ENCODE data around the gene HCRTR2. TPM values are rescaled to one million over a fixed set of nuclear protein-coding genes. Genes with fewer than 3 reads are reported as not detected.

Gene HCRTR2
- total RNA-seq, 1 experiment from 2014 or later, result not detected

GRCh38 chr6:55282115-55282514 is 107.8 kb downstream of the HCRTR2 start:
- no peak for TF ChIP-seq EZH2phosphoT487 (IDR thresholded peaks at IDR 0.05; ENCODE audit: borderline replicate concordance, low read length)
- TF ChIP-seq CTCF (conservative IDR thresholded peaks at IDR 0.05; ENCODE audit: low read depth, low read length), result no peak
- no peak for TF ChIP-seq EZH2 (IDR thresholded peaks at IDR 0.05; ENCODE audit: low read length, unreplicated experiment)
- Histone ChIP-seq H3K9ac (ENCODE audit: low read length) (no peak overlapping the region), H3K36me3 (ENCODE audit: low read depth, low read length) (no peaks in the 10 kb centered on the region), H3K27ac (ENCODE audit: low read length) (no peak overlapping the region), H3K9me2 (replicated peaks; ENCODE audit: low read length) (no peaks in the 10 kb centered on the region), H3F3A (ENCODE audit: low read length, unreplicated experiment) (no peaks in the 10 kb centered on the region), H3K4me3 (ENCODE audit: low read length) (no peak overlapping the region), H4K20me1 (ENCODE audit: low read length) (no peaks in the 10 kb centered on the region), H3K27me3 (ENCODE audit: low read length) (peaks cover 70% of the 10 kb centered on the region), H2AFZ (ENCODE audit: low read length) (peak overlapping the region; percentile 31; the same call in 1 of the 2 replicates), H3K9me3 (ENCODE audit: low read length) (no peaks in the 10 kb centered on the region), H3K79me2 (ENCODE audit: low read length) (no peaks in the 10 kb centered on the region), H3K4me2 (ENCODE audit: low read length) (no peak overlapping the region), H3K4me1 (ENCODE audit: insufficient read depth, low read length) (no peaks in the 10 kb centered on the region)
- BruUV-seq (replicated peaks), result no TSS peak
- ATAC-seq, result no peak
- CTCF ChIA-PET, result interaction anchor here (0.7 kb wide), 1 partner anchor 9 kb away, joined by 3 read pairs; no protein-coding TSS in a partner anchor
- POLR2A ChIA-PET (ENCODE audit: unreplicated experiment), result no interaction called here
- intact Hi-C loops (cut with micrococcal nuclease), result no loop called here
- DNase-seq, result no peak

- ChIA-PET POLR2A (ENCODE audit: unreplicated experiment) (no interaction called here), CTCF (no interaction called here)
- no peak overlapping the region for H3K4me2 ChIP-seq (ENCODE audit: low read length)
- H3K36me3 ChIP-seq (ENCODE audit: low read depth, low read length), result no peaks in the 10 kb centered on the region
- no peak for ATAC-seq
- peaks cover 43% of the 10 kb centered on the region for H3K27me3 ChIP-seq (ENCODE audit: low read length)
- no peaks in the 10 kb centered on the region for H4K20me1 ChIP-seq (ENCODE audit: low read length)
- no peak overlapping the region for H3K4me3 ChIP-seq (ENCODE audit: low read length)
- no peak overlapping the region for H2AFZ ChIP-seq (ENCODE audit: low read length)
- no peak for DNase-seq
- no TSS peak for BruUV-seq (replicated peaks)
- no peaks in the 10 kb centered on the region for H3K9me3 ChIP-seq (ENCODE audit: low read length)
- TF ChIP-seq EZH2phosphoT487 (IDR thresholded peaks at IDR 0.05; ENCODE audit: borderline replicate concordance, low read length) (no peak), EZH2 (IDR thresholded peaks at IDR 0.05; ENCODE audit: low read length, unreplicated experiment) (no peak), CTCF (conservative IDR thresholded peaks at IDR 0.05; ENCODE audit: low read depth, low read length) (no peak)
- intact Hi-C loops (cut with micrococcal nuclease), result no loop called here
- H3K9ac ChIP-seq (ENCODE audit: low read length), result no peak overlapping the region
- no peaks in the 10 kb centered on the region for H3K9me2 ChIP-seq (replicated peaks; ENCODE audit: low read length)
- H3F3A ChIP-seq (ENCODE audit: low read length, unreplicated experiment), result no peaks in the 10 kb centered on the region
- no peak overlapping the region for H3K27ac ChIP-seq (ENCODE audit: low read length)
- no peaks in the 10 kb centered on the region for H3K4me1 ChIP-seq (ENCODE audit: insufficient read depth, low read length)
- H3K79me2 ChIP-seq (ENCODE audit: low read length), result no peaks in the 10 kb centered on the region
Measured at GRCh38 chr6:55286824-55287223, 112.5 kb downstream of the HCRTR2 start.

GRCh38 chr6:55290736-55291135 is 116.4 kb downstream of the HCRTR2 start:
- TF ChIP-seq CTCF (conservative IDR thresholded peaks at IDR 0.05; ENCODE audit: low read depth, low read length) (no peak), EZH2phosphoT487 (IDR thresholded peaks at IDR 0.05; ENCODE audit: borderline replicate concordance, low read length) (no peak), EZH2 (IDR thresholded peaks at IDR 0.05; ENCODE audit: low read length, unreplicated experiment) (no peak)
- Histone ChIP-seq H3F3A (ENCODE audit: low read length, unreplicated experiment) (no peaks in the 10 kb centered on the region), H3K9ac (ENCODE audit: low read length) (no peak overlapping the region), H3K79me2 (ENCODE audit: low read length) (no peaks in the 10 kb centered on the region), H3K4me3 (ENCODE audit: low read length) (no peak overlapping the region), H3K36me3 (ENCODE audit: low read depth, low read length) (no peaks in the 10 kb centered on the region), H4K20me1 (ENCODE audit: low read length) (no peaks in the 10 kb centered on the region), H3K9me2 (replicated peaks; ENCODE audit: low read length) (no peaks in the 10 kb centered on the region), H3K27me3 (ENCODE audit: low read length) (peaks cover 13% of the 10 kb centered on the region; the same call in 1 of the 2 replicates), H3K27ac (ENCODE audit: low read length) (no peak overlapping the region), H3K4me1 (ENCODE audit: insufficient read depth, low read length) (no peaks in the 10 kb centered on the region), H2AFZ (ENCODE audit: low read length) (no peak overlapping the region), H3K9me3 (ENCODE audit: low read length) (no peaks in the 10 kb centered on the region), H3K4me2 (ENCODE audit: low read length) (no peak overlapping the region)
- POLR2A ChIA-PET (ENCODE audit: unreplicated experiment), result no interaction called here
- ATAC-seq (no peak), DNase-seq (no peak)
- BruUV-seq (replicated peaks), result no TSS peak
- intact Hi-C loops (cut with micrococcal nuclease), result no loop called here
- CTCF ChIA-PET, result no interaction called here
